Stimulated activated CD8-positive, alpha-beta memory T cell treated with anti-CD3 and anti-CD28 coated beads, Interleukin-7, amount 100 ng/mL, for 4 hours (primary cell): ENCODE measurements around the gene TUB.

Source experiments
- DNase-seq, 2 donors: peaks; one replicate each; pipeline ENCODE4 v3.0.0-alpha.2; 2020; ENCODE audit warnings: low read depth in 2 of 2

Gene TUB

GRCh38 chr11:8106679-8107078 is 25.7 kb downstream of the TUB start:
- no peak for DNase-seq

- DNase-seq: no peak
Measured at GRCh38 chr11:8107642-8108041, 26.6 kb downstream of the TUB start.

GRCh38 chr11:8108421-8108820 is 27.4 kb downstream of the TUB start:
- DNase-seq: no peak

- DNase-seq: no peak
Measured at GRCh38 chr11:8109675-8110074, 28.7 kb downstream of the TUB start.

GRCh38 chr11:8110396-8110795 is 29.4 kb downstream of the TUB start:
- DNase-seq: no peak

- no peak for DNase-seq
Measured at GRCh38 chr11:8111636-8112035, 30.6 kb downstream of the TUB start.

GRCh38 chr11:8122173-8122764 is 41.3 kb downstream of the TUB start:
- no peak for DNase-seq

- DNase-seq: no peak
Measured at GRCh38 chr11:8126649-8127289, 45.8 kb downstream of the TUB start.

- DNase-seq: no peak
Measured at GRCh38 chr11:8127447-8127846, 46.4 kb downstream of the TUB start.

- no peak for DNase-seq
Measured at GRCh38 chr11:8138526-8138925, 57.5 kb downstream of the TUB start.

GRCh38 chr11:8149726-8150125 is 68.7 kb downstream of the TUB start:
- DNase-seq: no peak
